Activated CD4-positive, alpha-beta T cell treated with anti-CD3 and anti-CD28 coated beads, Interleukin-2, Interleukin-6, amounts not matched to agents 100 ng/mL and 50 ng/mL, durations not matched to agents 16 hours and 8 hours (primary cell): ENCODE data around the gene GTSE1.
A peak's percentile ranks its signal among the peaks of the same experiment; 100 is the strongest.

Source experiments
- DNase-seq: peaks from one replicate; pipeline ENCODE4 v3.0.0-alpha.2; 2020

The GTSE1 gene

GRCh38 chr22:46354176-46354992 is 57.7 kb downstream of the GTSE1 start:
- DNase-seq = no peak

GRCh38 chr22:46354993-46355305 is 58.3 kb downstream of the GTSE1 start:
- DNase-seq = no peak

- peak; percentile 65 for DNase-seq
Observed at GRCh38 chr22:46355369-46355995, 58.8 kb downstream of the GTSE1 start.

GRCh38 chr22:46355996-46356471 is 59.4 kb downstream of the GTSE1 start:
- DNase-seq = no peak

- DNase-seq = no peak
Observed at GRCh38 chr22:46356496-46357480, 60.1 kb downstream of the GTSE1 start.

GRCh38 chr22:46357711-46358520 is 61.2 kb downstream of the GTSE1 start:
- no peak for DNase-seq

- DNase-seq = no peak
Observed at GRCh38 chr22:46358766-46359165, 62.1 kb downstream of the GTSE1 start.

- no peak for DNase-seq
Observed at GRCh38 chr22:46359362-46359761, 62.7 kb downstream of the GTSE1 start.

GRCh38 chr22:46360097-46360496 is 63.4 kb downstream of the GTSE1 start:
- no peak for DNase-seq

GRCh38 chr22:46360891-46361290 is 64.2 kb downstream of the GTSE1 start:
- no peak for DNase-seq

- no peak for DNase-seq
Observed at GRCh38 chr22:46361826-46362202, 65.1 kb downstream of the GTSE1 start.

- no peak for DNase-seq
Observed at GRCh38 chr22:46362203-46362933, 65.7 kb downstream of the GTSE1 start.

GRCh38 chr22:46362934-46363515 is 66.4 kb downstream of the GTSE1 start:
- no peak for DNase-seq

GRCh38 chr22:46363611-46364321 is 67.1 kb downstream of the GTSE1 start:
- DNase-seq = no peak

- DNase-seq = no peak
Observed at GRCh38 chr22:46364341-46365165, 67.9 kb downstream of the GTSE1 start.

- no peak for DNase-seq
Observed at GRCh38 chr22:46365166-46365624, 68.5 kb downstream of the GTSE1 start.

GRCh38 chr22:46366327-46366731 is 69.7 kb downstream of the GTSE1 start:
- no peak for DNase-seq

GRCh38 chr22:46366801-46367706 is 70.4 kb downstream of the GTSE1 start:
- DNase-seq = no peak
